Measurements from ENCODE around the gene NEUROG3.
"Not testable (repeated sequence)": the region's sequence is repeated elsewhere in the genome, so short reads cannot be mapped to it uniquely, and the experiment has no call there.

NEUROG3 gene

DNA sequence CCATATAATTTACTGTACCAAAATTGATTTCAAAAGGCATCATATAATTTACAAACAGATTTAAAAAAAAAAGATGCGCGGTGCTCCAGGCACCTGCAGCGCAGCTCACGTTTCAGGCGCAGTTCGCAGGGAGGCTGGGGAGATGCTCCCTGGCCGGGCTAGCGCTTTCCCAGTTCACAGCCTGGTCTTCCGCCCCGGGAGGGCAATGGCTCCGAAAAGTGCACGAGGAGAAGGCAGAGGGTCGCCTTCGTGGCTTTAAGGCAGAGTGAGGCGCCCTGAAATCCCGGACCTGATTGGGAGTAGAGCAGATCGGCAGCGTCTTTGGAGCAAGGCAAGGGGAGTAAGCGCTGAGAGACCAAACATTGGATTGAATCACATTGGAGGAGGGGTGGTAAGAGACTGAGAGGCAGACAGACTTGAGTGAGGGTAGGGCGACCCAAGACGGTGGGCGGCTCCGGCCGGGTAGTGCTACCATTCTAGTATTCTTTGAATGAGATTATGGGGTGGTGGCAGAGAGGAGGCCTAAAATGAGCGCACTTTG lies 1.5 kb downstream of the NEUROG3 start:
- DNase-seq = no peak

DNA sequence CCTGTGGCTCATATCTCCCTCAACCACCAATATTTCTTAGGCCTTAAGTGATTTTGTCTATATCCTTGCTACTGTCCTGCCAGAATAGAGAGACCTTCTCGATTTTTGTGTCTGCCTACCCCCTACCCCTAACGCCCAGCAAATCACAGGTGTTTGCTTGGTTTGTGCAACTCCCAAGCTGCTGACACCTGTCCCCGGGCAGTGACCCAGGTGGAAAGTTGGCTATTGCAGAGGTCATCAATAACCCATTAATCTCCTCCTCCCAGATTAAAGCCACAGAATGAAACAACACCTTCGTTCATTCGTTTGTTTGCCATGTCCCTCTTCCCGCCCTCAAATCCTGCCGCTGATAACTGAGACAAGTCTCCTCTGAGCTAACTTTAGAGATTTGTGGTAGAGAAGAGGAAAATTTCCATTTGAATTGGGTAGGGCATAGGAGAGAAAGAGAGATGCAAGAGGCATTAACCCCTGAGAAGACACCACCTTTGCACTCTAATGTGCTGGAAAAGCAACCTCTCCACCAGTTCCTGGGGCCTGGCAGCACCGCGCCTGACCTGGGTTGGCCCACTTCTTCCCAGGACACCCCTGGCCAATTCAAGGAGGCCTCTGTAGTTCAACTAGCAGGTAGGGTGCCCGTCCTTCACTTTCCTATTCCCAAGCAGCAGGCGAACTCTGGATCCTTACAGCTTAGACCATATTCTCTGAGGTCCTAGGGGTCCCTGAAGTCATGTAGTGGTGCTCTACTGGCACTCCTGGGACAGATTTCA lies 3.0 kb downstream of the NEUROG3 start:
- no peak for DNase-seq

DNA sequence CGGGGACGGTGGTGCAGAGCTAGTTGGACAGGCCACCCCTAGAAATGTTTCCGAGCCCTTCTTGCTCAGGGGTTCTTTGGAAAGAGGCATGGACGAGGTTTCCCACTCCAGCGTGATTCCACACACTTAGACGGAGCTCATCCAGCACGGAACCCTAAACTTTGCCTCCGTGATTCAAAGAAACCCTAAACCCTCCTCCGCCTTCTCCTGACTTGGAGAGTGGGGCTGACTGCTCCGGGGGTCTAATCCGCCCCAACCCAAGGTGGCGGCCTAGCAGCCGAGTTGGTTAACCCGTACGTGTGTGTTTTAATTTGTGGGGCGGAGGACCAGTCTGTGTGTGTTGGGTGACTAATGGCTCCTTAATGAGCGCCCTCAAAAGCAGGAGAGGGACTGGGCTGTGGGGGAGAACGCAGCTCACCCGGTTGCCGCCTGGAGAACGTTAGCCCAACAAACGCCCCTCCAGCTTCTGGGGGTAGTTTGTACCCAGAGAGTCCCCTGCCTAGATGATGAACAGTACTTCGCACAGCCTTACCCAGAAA lies 3.8 kb downstream of the NEUROG3 start:
- DNase-seq = no peak

GRCh38 chr10:69568472-69569395 lies 4.5 kb downstream of the NEUROG3 start:
- DNase-seq = no peak

DNA sequence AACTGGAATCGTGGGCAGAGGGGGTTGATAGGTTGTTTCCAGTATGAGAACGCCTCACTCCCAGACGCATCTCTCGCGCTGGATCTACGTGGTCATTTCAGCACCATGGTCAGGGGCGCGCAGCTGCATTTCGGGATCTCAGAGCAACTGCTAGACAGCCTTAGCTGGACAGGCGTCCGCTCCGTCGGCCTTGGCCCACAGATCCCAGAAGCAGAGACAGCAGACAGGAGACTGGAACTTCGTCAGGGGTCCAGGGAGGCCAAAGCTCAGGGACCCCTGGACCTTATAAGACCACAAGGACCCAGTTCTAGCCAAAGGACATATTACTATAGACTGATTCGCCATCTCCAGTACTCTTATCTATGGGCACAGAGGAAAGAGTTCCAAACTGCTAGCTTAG lies 5.3 kb downstream of the NEUROG3 start:
- no peak for DNase-seq

GRCh38 chr10:69562731-69563254 lies 10.4 kb downstream of the NEUROG3 start:
- no peak for DNase-seq

- no peak for DNase-seq
Measured at GRCh38 chr10:69559525-69559924, 13.7 kb downstream of the NEUROG3 start.

DNA sequence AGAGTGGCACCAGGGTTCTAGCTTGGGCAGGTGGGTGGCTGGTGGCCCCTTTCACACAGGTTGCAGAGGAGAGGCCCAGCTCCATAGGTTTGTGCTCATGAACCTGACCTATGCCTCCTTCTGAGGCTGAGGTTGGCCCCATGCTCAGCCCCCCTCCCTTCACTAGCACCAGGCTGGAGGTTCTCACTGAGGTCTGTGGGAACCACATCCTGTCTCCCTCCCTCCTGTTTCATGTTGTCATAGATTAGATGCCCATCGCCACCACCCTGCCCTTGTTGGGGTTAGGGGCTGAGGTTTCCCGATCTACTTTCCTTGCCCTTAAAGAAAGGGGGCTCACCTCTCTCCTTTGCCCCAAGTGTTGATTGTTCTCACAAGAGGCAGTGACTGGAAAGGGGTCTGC lies 14.7 kb downstream of the NEUROG3 start:
- DNase-seq = no peak

GRCh38 chr10:69554611-69555010 lies 18.6 kb downstream of the NEUROG3 start:
- no peak for DNase-seq

GRCh38 chr10:69553328-69553727 lies 19.9 kb downstream of the NEUROG3 start:
- no peak for DNase-seq

GRCh38 chr10:69552268-69552667 lies 21.0 kb downstream of the NEUROG3 start:
- DNase-seq = no peak

- DNase-seq = no peak
Measured at GRCh38 chr10:69549959-69550358, 23.3 kb downstream of the NEUROG3 start.

DNA sequence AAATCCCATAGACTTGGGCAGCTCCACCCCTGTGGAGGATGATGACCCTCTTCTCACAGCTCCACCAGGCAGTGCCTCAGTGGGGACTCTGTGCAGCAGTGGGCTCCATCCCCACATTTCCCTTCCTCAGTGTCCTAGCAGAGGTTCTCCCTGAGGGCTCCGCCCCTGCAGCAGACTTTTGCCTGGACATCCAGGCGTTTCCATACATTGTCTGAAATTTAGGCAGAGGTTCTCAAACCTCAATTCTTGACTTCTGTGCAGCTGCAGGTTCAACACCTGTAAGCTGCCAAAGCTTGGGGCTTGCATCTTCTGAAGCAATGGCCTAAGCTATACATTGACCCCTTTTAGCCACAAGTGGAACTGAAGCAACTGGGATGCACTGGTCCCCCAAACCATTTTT lies 31.8 kb downstream of the NEUROG3 start:
- DNase-seq = no peak

DNA sequence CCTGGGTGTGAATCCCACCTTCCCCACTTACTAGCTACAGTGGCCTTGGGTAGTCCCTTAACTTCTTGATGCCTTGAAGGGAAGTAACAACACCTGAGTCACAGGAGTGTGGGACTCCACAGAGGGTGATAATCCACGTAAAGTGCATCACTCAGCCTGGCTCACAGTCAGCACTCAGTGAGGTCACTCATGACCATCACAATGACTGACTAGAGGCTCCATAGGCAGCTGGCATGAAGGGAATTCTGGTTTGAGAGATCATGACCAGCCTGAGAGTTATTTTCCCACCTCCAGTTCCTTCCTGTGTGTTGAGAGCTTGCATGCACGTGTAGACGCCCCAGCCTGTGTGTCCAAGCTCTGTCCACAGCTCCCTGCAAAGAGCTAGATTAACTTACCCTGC lies 34.8 kb downstream of the NEUROG3 start:
- no peak for DNase-seq

DNA sequence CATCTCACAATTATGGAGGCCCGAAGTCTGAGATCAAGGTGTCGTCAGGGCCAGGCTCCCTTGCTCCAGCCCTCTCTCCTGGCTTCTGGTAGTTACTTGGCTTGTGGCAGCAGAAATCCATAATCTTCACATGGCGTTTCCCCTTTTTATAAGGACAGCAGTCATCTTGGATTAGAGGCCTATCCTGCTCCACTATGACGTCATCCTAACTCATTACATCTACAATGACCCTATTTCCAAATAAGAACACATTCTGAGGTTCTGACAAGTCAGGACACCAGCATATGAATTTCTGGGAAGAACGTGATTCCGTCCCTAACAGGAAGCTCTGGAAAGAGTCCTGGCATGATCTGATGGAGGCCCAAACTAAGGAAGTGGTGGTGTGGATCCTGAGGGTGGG lies 35.8 kb downstream of the NEUROG3 start:
- no peak for DNase-seq

GRCh38 chr10:69536521-69536920 lies 36.7 kb downstream of the NEUROG3 start:
- DNase-seq = not testable (repeated sequence)

GRCh38 chr10:69533658-69534057 lies 39.6 kb downstream of the NEUROG3 start:
- DNase-seq = no peak

- no peak for DNase-seq
Measured at GRCh38 chr10:69527961-69528360, 45.3 kb downstream of the NEUROG3 start.
